GM13976 (cell line): ENCODE results near the gene ATP8B1.

Experiments
- DNase-seq: peaks from one replicate; pipeline ENCODE4 v3.0.0; 2012; ENCODE audit warnings: low spot score
- in situ Hi-C: fragments of 300-500 bp; cut with MboI; formaldehyde crosslinking; loops from one replicate; pipeline ENCODE4 v1.12.0; 2022; ENCODE audit warnings: low sequenced_read_pairs, mixed read lengths, inconsistent platforms; ENCODE audit not compliant: unreplicated experiment
- TF ChIP-seq, protein P1 (sequence below): IDR thresholded peaks from 2 replicates; pipeline ENCODE4 v1.5.1; 2012; ENCODE audit warnings: borderline replicate concordance, mild to moderate bottlenecking; ENCODE audit not compliant: insufficient read depth; ENCODE audit errors: extremely low read depth, missing control alignments, control extremely low read depth

ATP8B1 gene

DNA sequence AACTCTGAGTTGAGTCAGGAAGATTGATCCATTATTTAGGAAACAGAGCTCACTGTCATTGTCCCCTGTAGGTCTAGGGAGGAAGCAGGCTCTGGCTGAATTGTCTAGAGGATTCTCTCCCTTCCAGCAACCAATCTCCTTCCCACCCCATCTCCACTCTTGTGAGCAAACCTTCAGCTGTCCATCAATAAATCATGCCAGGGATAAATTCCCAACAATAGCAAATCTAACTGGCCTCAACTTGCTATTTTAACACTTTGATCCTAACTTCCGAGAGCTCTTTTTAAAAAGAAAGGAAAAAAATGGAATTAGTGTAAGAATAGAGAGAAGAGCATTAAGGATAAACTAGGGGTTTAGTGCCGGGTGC, 53.5 kb downstream of the ATP8B1 start:
- no peak for DNase-seq
- in situ Hi-C loops = no loop called here
- TF ChIP-seq, protein P1, sequence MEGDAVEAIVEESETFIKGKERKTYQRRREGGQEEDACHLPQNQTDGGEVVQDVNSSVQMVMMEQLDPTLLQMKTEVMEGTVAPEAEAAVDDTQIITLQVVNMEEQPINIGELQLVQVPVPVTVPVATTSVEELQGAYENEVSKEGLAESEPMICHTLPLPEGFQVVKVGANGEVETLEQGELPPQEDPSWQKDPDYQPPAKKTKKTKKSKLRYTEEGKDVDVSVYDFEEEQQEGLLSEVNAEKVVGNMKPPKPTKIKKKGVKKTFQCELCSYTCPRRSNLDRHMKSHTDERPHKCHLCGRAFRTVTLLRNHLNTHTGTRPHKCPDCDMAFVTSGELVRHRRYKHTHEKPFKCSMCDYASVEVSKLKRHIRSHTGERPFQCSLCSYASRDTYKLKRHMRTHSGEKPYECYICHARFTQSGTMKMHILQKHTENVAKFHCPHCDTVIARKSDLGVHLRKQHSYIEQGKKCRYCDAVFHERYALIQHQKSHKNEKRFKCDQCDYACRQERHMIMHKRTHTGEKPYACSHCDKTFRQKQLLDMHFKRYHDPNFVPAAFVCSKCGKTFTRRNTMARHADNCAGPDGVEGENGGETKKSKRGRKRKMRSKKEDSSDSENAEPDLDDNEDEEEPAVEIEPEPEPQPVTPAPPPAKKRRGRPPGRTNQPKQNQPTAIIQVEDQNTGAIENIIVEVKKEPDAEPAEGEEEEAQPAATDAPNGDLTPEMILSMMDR = no peak

DNA sequence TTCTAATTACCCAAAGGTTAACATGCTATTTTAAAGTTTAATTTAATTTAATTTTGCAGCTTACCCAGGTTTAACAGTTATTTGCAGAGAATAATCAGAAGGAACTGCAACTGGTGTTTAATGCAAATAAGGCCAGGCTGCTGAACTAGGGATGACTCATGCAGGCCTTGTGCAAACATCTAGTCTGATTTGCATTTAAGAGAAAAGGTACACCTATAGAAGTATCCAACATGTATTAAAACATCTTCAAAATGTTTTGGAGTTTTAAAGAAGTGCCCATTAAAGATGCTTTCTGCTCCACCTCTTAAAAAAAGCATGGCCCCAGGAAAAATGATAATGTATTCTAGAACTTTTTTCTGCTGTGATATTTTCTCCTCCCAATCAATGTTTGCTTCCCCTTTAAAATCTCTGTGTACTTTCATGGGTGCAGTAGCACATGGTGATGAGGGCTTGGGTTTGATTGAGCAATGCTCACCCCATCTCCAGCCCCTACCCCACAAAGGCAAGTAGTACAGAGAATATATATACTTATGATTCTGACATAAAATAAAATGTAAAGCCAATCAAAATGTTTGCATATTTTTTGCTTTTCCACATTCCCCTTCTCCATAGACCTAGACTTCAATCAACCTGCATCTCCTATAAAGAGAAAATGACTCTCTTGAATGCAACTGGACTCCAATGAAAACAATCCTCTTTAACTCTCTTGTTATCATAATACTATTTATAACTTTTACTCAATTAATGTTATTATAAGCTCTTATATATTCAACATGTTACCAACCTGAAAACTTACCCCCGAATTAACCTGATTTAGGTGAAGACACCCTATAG, 54.1 kb downstream of the ATP8B1 start:
- peak; percentile 41 for DNase-seq
- in situ Hi-C loops = no loop called here
- TF ChIP-seq, protein P1 = no peak

DNA sequence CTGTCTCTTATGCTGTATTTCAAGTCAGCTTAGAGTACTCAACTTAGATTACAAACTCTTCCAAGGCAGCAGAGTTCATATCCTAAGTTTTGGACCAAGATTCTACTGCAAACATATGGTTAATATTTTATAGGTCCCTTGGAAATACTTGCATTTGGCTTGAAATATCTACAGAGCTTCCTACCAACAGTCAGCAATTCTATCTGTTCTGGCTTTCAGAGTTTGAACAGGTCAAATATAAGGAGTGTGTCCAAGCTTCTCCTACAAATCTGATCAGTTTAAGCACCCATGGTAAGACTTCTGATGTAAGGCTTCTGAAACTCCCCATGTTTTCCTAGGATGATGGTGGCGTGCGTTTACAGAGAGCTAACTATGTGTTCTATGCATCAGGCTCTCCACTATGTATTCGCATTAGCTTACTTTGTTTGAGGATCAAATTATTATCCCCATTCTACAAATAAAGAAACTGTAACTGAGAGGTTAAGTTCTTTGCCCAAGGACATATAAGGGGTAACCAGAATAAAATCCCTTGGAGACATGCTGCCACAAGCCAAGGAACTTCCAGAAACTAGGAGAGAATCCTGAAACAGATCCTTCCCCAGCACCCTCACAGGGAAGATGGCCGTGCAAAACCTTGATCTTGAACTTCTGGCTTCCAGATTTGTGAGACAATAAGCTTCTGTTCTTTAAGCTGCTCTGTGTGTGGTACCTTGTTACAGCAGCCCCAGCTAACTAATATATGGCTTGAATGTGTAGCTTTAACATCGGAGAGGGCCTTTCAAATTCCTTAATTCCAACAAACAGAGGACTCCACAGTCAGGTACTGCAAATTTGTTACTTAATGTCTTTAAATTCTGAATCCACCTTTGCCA, 55.1 kb downstream of the ATP8B1 start:
- in situ Hi-C loops = no loop called here
- TF ChIP-seq, protein P1 = no peak

DNA sequence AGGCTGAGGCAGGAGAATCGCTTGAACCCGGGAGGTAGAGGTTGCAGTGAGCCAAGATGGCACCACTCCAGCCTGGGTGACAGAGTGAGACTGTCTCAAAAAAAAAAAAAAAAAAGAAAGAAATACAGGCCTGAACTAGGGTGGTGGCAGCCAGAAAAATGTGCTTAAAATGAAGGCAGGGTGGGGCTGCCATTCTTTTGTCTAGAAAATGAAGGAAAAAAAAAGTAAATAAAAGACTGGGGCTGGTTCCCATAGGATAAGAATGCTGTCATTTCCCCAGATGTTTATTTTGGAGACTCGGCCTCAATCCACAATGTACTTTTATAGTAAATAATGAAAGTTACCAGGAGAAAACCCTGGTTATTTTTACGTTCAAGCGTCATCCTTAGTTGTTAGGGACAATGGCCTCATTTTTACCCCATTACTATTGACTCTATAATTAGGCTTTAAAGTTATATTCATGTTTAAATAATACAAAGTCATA, 58.9 kb downstream of the ATP8B1 start:
- no peak for DNase-seq
- in situ Hi-C loops = no loop called here
- TF ChIP-seq, protein P1 = no peak

More for the DNA sequence above, 55.1 kb downstream of the ATP8B1 start:
- DNase-seq = no peak

DNA sequence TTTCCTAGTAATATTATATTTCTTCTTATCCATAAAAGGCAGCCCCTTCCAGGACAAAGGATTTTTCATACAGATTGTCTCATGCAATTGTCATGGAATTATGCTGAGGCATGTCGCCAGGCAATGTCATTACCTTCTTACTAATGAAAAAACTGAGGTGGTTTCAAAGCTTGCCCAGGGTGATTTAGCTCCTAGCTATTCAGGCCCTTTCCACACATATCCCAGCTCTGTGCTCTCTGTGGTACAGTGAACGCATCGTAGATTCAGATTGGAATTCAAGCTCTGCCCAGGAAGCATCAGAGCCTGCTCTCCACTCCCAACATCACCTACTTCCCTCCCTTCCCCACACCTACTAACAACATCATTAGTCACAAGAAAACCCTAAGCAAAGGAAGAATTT, 60.1 kb downstream of the ATP8B1 start:
- no peak for DNase-seq
- TF ChIP-seq, protein P1 = no peak
- in situ Hi-C loops = no loop called here

DNA sequence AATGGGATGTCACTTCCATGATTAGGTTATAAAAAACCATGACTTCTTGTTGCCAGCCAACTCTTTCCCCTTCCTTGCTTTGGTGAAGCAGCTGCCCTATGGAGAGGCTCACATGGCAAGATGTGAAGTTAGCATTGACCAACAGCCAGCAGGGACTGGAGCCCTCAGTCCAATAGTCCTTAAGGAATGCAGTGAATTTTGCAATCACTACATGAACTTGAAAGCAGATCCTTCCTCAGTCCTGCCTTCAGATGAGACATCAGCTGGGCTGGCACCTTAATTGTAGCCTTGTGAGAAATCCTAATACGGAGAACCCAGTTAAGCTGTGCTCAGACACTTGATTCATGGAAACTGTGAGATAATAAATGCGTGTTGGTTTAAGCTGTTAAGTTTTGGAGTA, 61.8 kb downstream of the ATP8B1 start:
- TF ChIP-seq, protein P1 = no peak
- in situ Hi-C loops = no loop called here

More for the DNA sequence above, 61.8 kb downstream of the ATP8B1 start:
- DNase-seq = no peak
